OCI-LY1 (cell line): ENCODE data around the gene SPHK2.

Experiments used
- CTCF ChIP-seq: fragments of 200-600 bp; sonication (generic), shearing (Covaris generic); IDR thresholded peaks from 2 replicates; pipeline ENCODE4 v1.5.1; 2017; ENCODE audit warnings: mild to moderate bottlenecking, antibody characterized with exemption, low read length, moderate library complexity, mixed read lengths
- EZH2 ChIP-seq: fragments of 200-600 bp; sonication (generic), shearing (Covaris generic); IDR thresholded peaks from 2 replicates; pipeline ENCODE4 v1.8.0; 2017; ENCODE audit warnings: borderline replicate concordance, mixed run types, mild to moderate bottlenecking, antibody characterized with exemption, low read length, moderate library complexity, mixed read lengths

GRCh38 chr19:48637948-48638830 lies 18.9 kb downstream of the SPHK2 start:
- TF ChIP-seq CTCF (peak; percentile 34; the same call in 1 of the 2 replicates), EZH2 (no peak)
